H1 (cell line): ENCODE results near the gene RSAD2. TPM values are rescaled to one million over a fixed set of nuclear protein-coding genes. Genes with fewer than 3 reads are reported as not detected.

Source experiments
- CTCF ChIA-PET: fragments of 300-600 bp; sonication (Branson Sonifier 250); formaldehyde crosslinking; loops from one replicate; lab custom pipeline; 2021; ENCODE audit not compliant: partially characterized antibody; lab: Charles Lee
- POLR2A ChIA-PET: fragments of 300-600 bp; sonication (Branson Sonifier 250); formaldehyde crosslinking; loops from one replicate; lab custom pipeline; 2021; ENCODE audit warnings: inconsistent platforms; ENCODE audit not compliant: partially characterized antibody; lab: Charles Lee
- DNase-seq, 2 experiments: peaks; one replicate each; pipeline versions ENCODE4 v3.0.0 to v3.0.0-alpha.2; 2010 to 2022; ENCODE audit warnings: low spot score in 2 of 2, low read depth in 1 of 2, mixed read lengths in 1 of 2
- FAIRE-seq: peaks from 2 replicates; lab custom pipeline; 2011; peaks lifted over from hg19 to GRCh38; lab: Jason Lieb, UNC
- H2AFZ ChIP-seq: 2 replicates; pipeline ENCODE4 v1.8.1; 2012; ENCODE audit warnings: low read length, inconsistent platforms
- H2AK5ac ChIP-seq: 2 replicates; pipeline ENCODE4 v1.6.1; 2013; ENCODE audit warnings: low read depth, low read length
- H2BK120ac ChIP-seq: replicated peaks from 2 replicates; pipeline ENCODE3; 2013; ENCODE audit warnings: low read depth, low read length, inconsistent platforms
- H2BK12ac ChIP-seq: 2 replicates; pipeline ENCODE4 v1.6.1; 2013; ENCODE audit warnings: low read depth, low read length
- H2BK15ac ChIP-seq: 2 replicates; pipeline ENCODE4 v1.6.1; 2013; ENCODE audit warnings: low read length
- H2BK20ac ChIP-seq: 2 replicates; pipeline ENCODE4 v1.6.1; 2013; ENCODE audit warnings: low read length
- H2BK5ac ChIP-seq: 2 replicates; pipeline ENCODE4 v1.6.1; 2013; ENCODE audit warnings: low read depth, low read length
- H3K14ac ChIP-seq: 2 replicates; pipeline ENCODE4 v1.6.1; 2013; ENCODE audit warnings: inconsistent platforms; ENCODE audit not compliant: insufficient read length
- H3K18ac ChIP-seq: 2 replicates; pipeline ENCODE4 v1.6.1; 2013; ENCODE audit warnings: low read length; ENCODE audit errors: extremely low read depth
- H3K23ac ChIP-seq: 2 replicates; pipeline ENCODE4 v1.6.1; 2013; ENCODE audit warnings: inconsistent platforms; ENCODE audit not compliant: insufficient read length
- H3K23me2 ChIP-seq: 2 replicates; pipeline ENCODE4 v1.6.1; 2013; ENCODE audit warnings: low read depth, low read length
- H3K27ac ChIP-seq: 2 replicates; pipeline ENCODE4 v1.6.1; 2011; ENCODE audit warnings: low read depth, low read length, inconsistent platforms
- H3K27me3 ChIP-seq, 4 experiments: replicated peaks in 1 of 4; 1 replicate in 1 of 4; 2 replicates in 3 of 4; pipeline versions ENCODE4 v1.6.1 to v1.8.1; 2011 to 2013; ENCODE audit warnings: low read length in 3 of 4, mild to moderate bottlenecking in 3 of 4, inconsistent platforms in 2 of 4, mixed read lengths in 2 of 4, moderate library complexity in 1 of 4; ENCODE audit not compliant: control insufficient read depth in 3 of 4, insufficient read depth in 3 of 4; ENCODE audit errors: extremely low read depth in 1 of 4
- H3K36me3 ChIP-seq, 4 experiments: 2 replicates each; pipeline versions ENCODE4 v1.6.1 to v1.8.1; 2011 to 2013; ENCODE audit warnings: mild to moderate bottlenecking in 4 of 4, low read length in 3 of 4, moderate library complexity in 2 of 4, control low read depth in 1 of 4, inconsistent platforms in 1 of 4; ENCODE audit not compliant: insufficient read depth in 4 of 4, control insufficient read depth in 2 of 4
- H3K4ac ChIP-seq: replicated peaks from 2 replicates; pipeline ENCODE3; 2013; ENCODE audit warnings: low read length, low read depth, mixed read lengths, inconsistent platforms; ENCODE audit not compliant: insufficient read length
- H3K4me1 ChIP-seq, 4 experiments: replicated peaks in 1 of 4; 1 replicate in 1 of 4; 2 replicates in 3 of 4; pipeline versions ENCODE4 v1.6.1 to v1.8.1; 2011 to 2013; ENCODE audit warnings: low read length in 3 of 4, inconsistent platforms in 2 of 4, mixed read lengths in 1 of 4; ENCODE audit not compliant: insufficient read depth in 4 of 4, control insufficient read depth in 3 of 4
- H3K4me2 ChIP-seq, 2 experiments: 2 replicates each; pipeline versions ENCODE4 v1.6.1 to v1.8.1; 2011 to 2013; ENCODE audit warnings: low read depth in 2 of 2, low read length in 2 of 2, control low read depth in 1 of 2, inconsistent platforms in 1 of 2, mild to moderate bottlenecking in 1 of 2; ENCODE audit not compliant: insufficient read depth in 1 of 2
- H3K4me3 ChIP-seq, 4 experiments: fragments of 200-600, 300-600 bp in 1 of 4; sonication (generic), shearing (Covaris generic), sonication (Bioruptor Twin) in 1 of 4; 2 replicates each; pipeline versions ENCODE4 v1.5.1 to v1.8.1; 2011 to 2016; ENCODE audit warnings: low read length in 4 of 4, low read depth in 3 of 4, control low read depth in 2 of 4, inconsistent platforms in 2 of 4, mild to moderate bottlenecking in 2 of 4, mixed read lengths in 1 of 4, moderate library complexity in 1 of 4; ENCODE audit not compliant: insufficient read depth in 2 of 4; ENCODE audit errors: extremely low read depth in 1 of 4
- H3K56ac ChIP-seq: replicated peaks from 2 replicates; pipeline ENCODE3; 2013; ENCODE audit warnings: low read depth, mild to moderate bottlenecking, mixed read lengths, low read length, inconsistent platforms; ENCODE audit not compliant: insufficient read length
- H3K79me1 ChIP-seq: 2 replicates; pipeline ENCODE4 v1.6.1; 2013; ENCODE audit warnings: low read depth, low read length, control low read depth
- H3K79me2 ChIP-seq, 2 experiments: 2 replicates each; pipeline versions ENCODE4 v1.6.1 to v1.8.1; 2012 to 2013; ENCODE audit warnings: low read length in 2 of 2, mild to moderate bottlenecking in 2 of 2, inconsistent platforms in 1 of 2; ENCODE audit not compliant: insufficient read depth in 2 of 2, control insufficient read depth in 1 of 2
- H3K9ac ChIP-seq, 4 experiments: replicated peaks in 1 of 4; 1 replicate in 1 of 4; 2 replicates in 3 of 4; pipeline versions ENCODE4 v1.6.1 to v1.8.1; 2011 to 2013; ENCODE audit warnings: low read depth in 3 of 4, low read length in 3 of 4, control low read depth in 2 of 4, mild to moderate bottlenecking in 2 of 4, moderate library complexity in 2 of 4, inconsistent platforms in 1 of 4; ENCODE audit errors: extremely low read depth in 1 of 4
- H3K9me3 ChIP-seq, 2 experiments: 2 replicates each; pipeline versions ENCODE4 v1.6.1 to v1.8.1; 2012 to 2013; ENCODE audit warnings: mild to moderate bottlenecking in 2 of 2, moderate library complexity in 2 of 2, control low read depth in 1 of 2, inconsistent platforms in 1 of 2, low read depth in 1 of 2, low read length in 1 of 2, mixed read lengths in 1 of 2; ENCODE audit not compliant: insufficient read depth in 2 of 2
- H4K20me1 ChIP-seq, 2 experiments: replicated peaks in 1 of 2; 2 replicates each; pipeline versions ENCODE3 to v1.8.1; 2011 to 2013; ENCODE audit warnings: inconsistent platforms in 2 of 2, low read length in 2 of 2, mild to moderate bottlenecking in 1 of 2; ENCODE audit not compliant: insufficient read depth in 2 of 2, control insufficient read depth in 1 of 2
- H4K5ac ChIP-seq: 2 replicates; pipeline ENCODE4 v1.6.1; 2013; ENCODE audit warnings: low read length, low read depth, mixed read lengths, inconsistent platforms; ENCODE audit not compliant: insufficient read length
- H4K8ac ChIP-seq: 2 replicates; pipeline ENCODE4 v1.8.0; 2013; ENCODE audit warnings: mild to moderate bottlenecking, moderate library complexity, low read length, inconsistent platforms; ENCODE audit not compliant: insufficient read depth; ENCODE audit errors: extremely low read depth
- H4K91ac ChIP-seq: replicated peaks from 2 replicates; pipeline ENCODE3; 2013; ENCODE audit warnings: low read length, mixed read lengths, inconsistent platforms; ENCODE audit not compliant: insufficient read length
- ATF3 ChIP-seq: IDR thresholded peaks from 2 replicates; pipeline ENCODE4 v1.6.1; 2011; ENCODE audit warnings: low read depth, mild to moderate bottlenecking, low read length; ENCODE audit not compliant: insufficient read depth
- BCL11A ChIP-seq, 2 experiments: IDR thresholded peaks; one replicate each; pipeline ENCODE4 v1.6.1; 2011; ENCODE audit warnings: low read depth in 2 of 2, low read length in 2 of 2, mild to moderate bottlenecking in 2 of 2
- BRCA1 ChIP-seq: IDR thresholded peaks from 2 replicates; pipeline ENCODE4 v1.6.1; 2012; ENCODE audit warnings: low read depth, low read length, improper control_type of control experiment
- CREB1 ChIP-seq: IDR thresholded peaks from 2 replicates; pipeline ENCODE4 v1.6.1; 2012; ENCODE audit warnings: inconsistent platforms
- EGR1 ChIP-seq: IDR thresholded peaks from 2 replicates; pipeline ENCODE4 v1.6.1; 2011; ENCODE audit warnings: low read depth, low read length, borderline replicate concordance
- FOSL1 ChIP-seq: IDR thresholded peaks from 2 replicates; pipeline ENCODE4 v1.6.1; 2011; ENCODE audit warnings: mild to moderate bottlenecking, low read depth, low read length, moderate library complexity; ENCODE audit not compliant: insufficient read depth
- HDAC2 ChIP-seq, 2 experiments: fragments of 300-600 bp in 1 of 2; sonication (generic) in 1 of 2; IDR thresholded peaks; 2 replicates each; pipeline ENCODE4 v1.6.1; 2011 to 2012; ENCODE audit warnings: low read depth in 2 of 2, low read length in 2 of 2, mild to moderate bottlenecking in 2 of 2, moderate library complexity in 2 of 2, borderline replicate concordance in 1 of 2, inconsistent platforms in 1 of 2
- HDAC6 ChIP-seq: IDR thresholded peaks from one replicate; pipeline ENCODE4 v1.7.1; 2012; ENCODE audit warnings: low read depth, mild to moderate bottlenecking, inconsistent platforms, low read length, moderate library complexity
- KDM4A ChIP-seq: IDR thresholded peaks from one replicate; pipeline ENCODE4 v1.7.1; 2012; ENCODE audit warnings: low read depth, mild to moderate bottlenecking, moderate library complexity, low read length, inconsistent platforms; ENCODE audit not compliant: severe bottlenecking
- RNF2 ChIP-seq: fragments of 200-900, 300-1000 bp; sonication (generic); IDR thresholded peaks from 2 replicates; pipeline ENCODE4 v1.7.1; 2016; ENCODE audit warnings: borderline replicate concordance, low read depth, mild to moderate bottlenecking, antibody characterized with exemption, low read length; ENCODE audit not compliant: poor library complexity, severe bottlenecking; ENCODE audit errors: missing control alignments
- SP2 ChIP-seq: IDR thresholded peaks from 2 replicates; pipeline ENCODE4 v1.6.1; 2012; ENCODE audit warnings: mild to moderate bottlenecking, low read length, inconsistent platforms
- SRF ChIP-seq: IDR thresholded peaks from 2 replicates; pipeline ENCODE4 v1.6.1; 2011; ENCODE audit warnings: mild to moderate bottlenecking, low read depth, low read length, moderate library complexity
- SUZ12 ChIP-seq: fragments of 200-600 bp; sonication (generic); IDR thresholded peaks from 2 replicates; pipeline ENCODE4 v1.6.1; 2012; ENCODE audit warnings: mild to moderate bottlenecking, inconsistent platforms, low read length, moderate library complexity, mixed read lengths
- WGBS, 2 experiments: shearing (Covaris generic) in 1 of 2; methylation state at CpG; one replicate each; pipeline versions ENCODE4 v1.1.6 to v1.1.7; 2013 to 2015; ENCODE audit warnings: low lambda C conversion rate in 2 of 2, mixed read lengths in 2 of 2, inconsistent platforms in 1 of 2, low coverage in 1 of 2, missing lambda C conversion rate in 1 of 2; ENCODE audit not compliant: insufficient replicate concordance in 2 of 2, insufficient coverage in 1 of 2, insufficient read length in 1 of 2; ENCODE audit errors: extremely low coverage in 1 of 2, missing lambda C conversion rate in 1 of 2; 5-methylcytosine and 5-hydroxymethylcytosine counted together
- polyA plus RNA-seq, 7 experiments: library from polyadenylated mRNA; depleted of rRNA in 3 of 7; stranded (reverse) in 5 of 7; unstranded in 2 of 7; fragments of >200 nt in 5 of 7; fragments of 200-250 nt in 2 of 7; gene quantifications; 1 replicate in 5 of 7; 2 replicates in 1 of 7; 4 replicates in 1 of 7; pipeline versions ENCODE4 v1.2.1 to v1.2.3, GENCODE V29; 2011 to 2013; ENCODE audit warnings: missing spikeins in 2 of 7, mixed read lengths in 2 of 7
- total RNA-seq: library from RNA; stranded (reverse); fragmentation: NEBNext Ultra II Directional; extraction: Animal tissue kit (Norgen Biotek cat#: 25700); gene quantifications from 2 replicates; pipeline ENCODE4 v1.2.1, GENCODE V29; 2021

RSAD2 gene
- total and polyA plus RNA-seq, 2 of the 8 experiments (the other 6 are each of a cell fraction or from before 2014, with no cell fraction given) = not detected

DNA sequence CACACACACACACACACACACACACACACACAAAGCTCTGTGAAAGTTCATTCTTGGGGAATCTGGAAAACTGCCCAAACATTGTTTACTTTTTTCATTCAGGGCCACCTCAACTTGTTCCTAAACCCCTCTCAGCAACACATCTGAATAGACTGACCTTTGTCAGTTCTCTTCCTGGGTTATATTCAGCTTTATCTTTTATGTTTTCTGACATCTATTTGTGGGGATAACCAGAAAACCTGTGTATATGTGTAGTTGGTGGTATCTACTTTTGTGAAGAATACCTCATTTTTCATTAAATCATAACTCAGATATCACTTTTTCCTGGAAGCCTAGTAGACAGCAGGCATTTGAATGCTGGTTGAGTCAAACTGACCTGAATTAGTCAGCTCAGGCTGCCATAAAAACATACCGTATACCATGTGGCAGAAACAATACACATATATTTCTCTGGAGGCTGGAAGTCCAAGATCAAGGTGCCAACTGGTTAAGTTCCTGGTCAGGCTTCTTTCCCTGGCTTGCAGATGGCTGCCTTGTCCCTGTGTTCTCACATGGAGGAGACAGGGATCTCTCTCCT is 28.7 kb downstream of the RSAD2 start:
- ChIA-PET CTCF (interaction anchor here (0.8 to 11.8 kb wide), 6 partner anchors 10 to 138 kb away, joined by 3 to 94 read pairs (median 3); partner anchors contain the start of gene RNF144A), POLR2A (no interaction called here)
- Histone ChIP-seq H4K5ac (no peak overlapping the region), H3K4me2 (no peak overlapping the region), H3K14ac (no peak overlapping the region), H4K20me1 (no peaks in the 10 kb centered on the region), H3K79me2 (no peaks in the 10 kb centered on the region), H2BK15ac (no peak overlapping the region), H3K79me1 (no peaks in the 10 kb centered on the region), H3K9me3 (no peaks in the 10 kb centered on the region), H3K4me3 (no peak overlapping the region), H2BK120ac (no peak overlapping the region), H3K4ac (no peak overlapping the region), H3K27ac (no peak overlapping the region), H4K8ac (no peak overlapping the region), H3K9ac (no peak overlapping the region), H4K91ac (no peak overlapping the region), H3K23ac (no peak overlapping the region), H3K56ac (no peak overlapping the region), H2BK20ac (no peak overlapping the region), H3K27me3 (no peaks in the 10 kb centered on the region), H2BK12ac (no peak overlapping the region), H3K23me2 (peaks cover 2% of the 10 kb centered on the region; the same call in 1 of the 2 replicates), H2AFZ (no peak overlapping the region), H3K36me3 (no peaks in the 10 kb centered on the region), H2AK5ac (no peak overlapping the region), H2BK5ac (no peak overlapping the region), H3K18ac (no peak overlapping the region), H3K4me1 (no peaks in the 10 kb centered on the region)
- FAIRE-seq (no peak), DNase-seq (no peak)
- 86% methylated on average over 1 of the region's 1 CpG; no CpG with 5 or more reads in 1 of the 2 experiments for WGBS, 2 experiments
- TF ChIP-seq BRCA1 (no peak), FOSL1 (no peak), SRF (no peak), RNF2 (no peak), ATF3 (no peak), BCL11A (IDR thresholded peaks at IDR 0.05; ENCODE audit: low read depth in 2 of 2, low read length in 2 of 2) (no peak), CREB1 (no peak), HDAC6 (no peak), HDAC2 (IDR thresholded peaks at IDR 0.05; ENCODE audit: borderline replicate concordance in 1 of 2, low read depth in 2 of 2, low read length in 2 of 2) (no peak), SP2 (no peak), KDM4A (no peak), EGR1 (no peak), SUZ12 (no peak)
